Heart left ventricle (tissue), 13 donors: ENCODE measurements around the gene RAMP1.

Experiments used
- CTCF ChIP-seq, 12 donors: fragments of 200-600 bp; sonication (generic) in 4 of 12; IDR thresholded peaks; one replicate each; pipeline versions ENCODE4 v1.5.0 to v1.8.0; 2018 to 2022; ENCODE audit warnings: antibody characterized with exemption in 12 of 12, mild to moderate bottlenecking in 5 of 12
- POLR2A ChIP-seq, 2 donors: fragments of 450-650 bp; IDR thresholded peaks; one replicate each; pipeline ENCODE4 v1.6.1; 2017; ENCODE audit warnings: antibody characterized with exemption in 2 of 2, mild to moderate bottlenecking in 2 of 2, moderate library complexity in 2 of 2
- donor health status: ischemic (EF 13 %, LVEDD 7.1; RV severe dilation, severe dysfunction).
- donor health status: DM: no; HTN: yes; CAD: no.
- donor health status: DM: no; HTN: no; CAD: no.
- donor health status: ischemic (EF 25% LVEDD 6.9; RV normal size, moderate dysfunction).
- donor health status: ischemic (EF 25% LVEDD 5.7; RV mildly dilated, moderate dysfunction).
- donor health status: ischemic (EF 35%, LVEDD 5.7; RV mildly dilated, moderate dysfunction).
- donor health status: nonischemic (EF 11% LVEDD 7.7; RV severe dilation, severe dysfunction).
- donor health status: DM: yes; HTN: yes; CAD: no.
- donor health status: PGD.
- donor health status: ischemic (EF 29% LVEDD 5.4; RV normal size, mild dysfunction).
- donor health status: nonischemic (EF 23%, LVEDD 6.1; RV moderate dilation, normal function).

GRCh38 chr2:237885111-237885930 lies 25.9 kb downstream of the RAMP1 start:
- TF ChIP-seq CTCF (IDR thresholded peaks at IDR 0.05) (no peak), POLR2A (IDR thresholded peaks at IDR 0.05) (no peak)
